Esophagus muscularis mucosa (tissue), 4 donors: ENCODE measurements around the gene C1QC. TPM values are rescaled to one million over a fixed set of nuclear protein-coding genes. Genes with fewer than 3 reads are reported as not detected.
A peak's percentile ranks its signal among the peaks of the same experiment; 100 is the strongest.

Experiments
- DNase-seq: peaks from one replicate; pipeline ENCODE4 v3.0.0-alpha.2; 2017; ENCODE audit errors: extremely low spot score
- H3K27ac ChIP-seq, 4 donors: fragments of 200-600 bp; sonication (generic); replicated peaks in 1 of 4; 1 replicate in 3 of 4; 2 replicates in 1 of 4; pipeline ENCODE4 v1.5.1; 2016 to 2019; ENCODE audit warnings: mild to moderate bottlenecking in 1 of 4
- H3K27me3 ChIP-seq, 4 donors: fragments of 200-600 bp; sonication (generic); one replicate each; pipeline versions ENCODE4 v1.5.1 to v1.6.0; 2016 to 2019
- H3K36me3 ChIP-seq, 4 donors: fragments of 200-600 bp; sonication (generic); one replicate each; pipeline ENCODE4 v1.5.1; 2016 to 2019
- H3K4me1 ChIP-seq, 4 donors: fragments of 200-600 bp; sonication (generic); one replicate each; pipeline ENCODE4 v1.5.1; 2016 to 2019
- H3K4me3 ChIP-seq, 4 donors: fragments of 200-600 bp; sonication (generic); 1 replicate in 2 of 4; 2 replicates in 2 of 4; pipeline ENCODE4 v1.5.1; 2016 to 2019; ENCODE audit warnings: mild to moderate bottlenecking in 4 of 4, moderate library complexity in 1 of 4
- H3K9me3 ChIP-seq, 4 donors: fragments of 200-600 bp; sonication (generic); 1 replicate in 3 of 4; 2 replicates in 1 of 4; pipeline ENCODE4 v1.5.1; 2016 to 2019
- EP300 ChIP-seq: sonication (generic); formaldehyde crosslinking; IDR thresholded peaks from one replicate; pipeline ENCODE4 v1.6.1; 2017; ENCODE audit warnings: antibody characterized with exemption
- POLR2A ChIP-seq: fragments of 450-650 bp; IDR thresholded peaks from one replicate; pipeline ENCODE4 v1.6.1; 2017; ENCODE audit warnings: antibody characterized with exemption, moderate library complexity, mild to moderate bottlenecking, low read depth
- POLR2AphosphoS5 ChIP-seq, 2 donors: sonication (generic); formaldehyde crosslinking; IDR thresholded peaks; one replicate each; pipeline ENCODE4 v1.6.1; 2017; ENCODE audit warnings: antibody characterized with exemption in 2 of 2
- WGBS: methylation state at CpG from one replicate; pipeline ENCODE4 v1.1.5; 2018; 5-methylcytosine and 5-hydroxymethylcytosine counted together
- intact Hi-C: fragments of 100-400 bp; cut with DNase I; formaldehyde crosslinking; loops from one replicate; pipeline ENCODE4 v1.15.1; 2023
- total RNA-seq, 4 donors: library from RNA; depleted of rRNA; stranded (reverse); fragments of >200 nt; gene quantifications; one replicate each; pipeline versions ENCODE4 v1.1.0 to v1.2.1, GENCODE V29; 2016
- TF ChIP-seq, protein P1 (sequence below), 3 experiments: fragments of 200-600 bp in 2 of 3; fragments of 450-650 bp in 1 of 3; sonication (generic) in 2 of 3; IDR thresholded peaks; one replicate each; pipeline ENCODE4 v1.5.1; 2017 to 2019; ENCODE audit warnings: antibody characterized with exemption in 3 of 3, mild to moderate bottlenecking in 2 of 3, moderate library complexity in 1 of 3

C1QC gene
- total RNA-seq, 4 donors from 2014 or later: 171 to 311 (median 181) TPM

- intact Hi-C loops: no loop called here
- Histone ChIP-seq H3K9me3 (no peaks in the 10 kb centered on the region), H3K36me3 (no peaks in the 10 kb centered on the region), H3K27ac (peak overlapping the region in 1 of 4 donors; percentile 34), H3K4me3 (peak overlapping the region; percentile 31 to 40 (median 32)), H3K27me3 (peaks cover 0 to 73% (median 0%) of the 10 kb centered on the region in 4 donors), H3K4me1 (peaks cover 0 to 11% (median 7%) of the 10 kb centered on the region in 4 donors)
- WGBS: 17% methylated on average over 1 of the region's 3 CpGs
- no peak for DNase-seq
- no peak for TF ChIP-seq EP300
- TF ChIP-seq POLR2A: no peak
- no peak for TF ChIP-seq POLR2AphosphoS5 (IDR thresholded peaks at IDR 0.05)
- TF ChIP-seq, protein P1, sequence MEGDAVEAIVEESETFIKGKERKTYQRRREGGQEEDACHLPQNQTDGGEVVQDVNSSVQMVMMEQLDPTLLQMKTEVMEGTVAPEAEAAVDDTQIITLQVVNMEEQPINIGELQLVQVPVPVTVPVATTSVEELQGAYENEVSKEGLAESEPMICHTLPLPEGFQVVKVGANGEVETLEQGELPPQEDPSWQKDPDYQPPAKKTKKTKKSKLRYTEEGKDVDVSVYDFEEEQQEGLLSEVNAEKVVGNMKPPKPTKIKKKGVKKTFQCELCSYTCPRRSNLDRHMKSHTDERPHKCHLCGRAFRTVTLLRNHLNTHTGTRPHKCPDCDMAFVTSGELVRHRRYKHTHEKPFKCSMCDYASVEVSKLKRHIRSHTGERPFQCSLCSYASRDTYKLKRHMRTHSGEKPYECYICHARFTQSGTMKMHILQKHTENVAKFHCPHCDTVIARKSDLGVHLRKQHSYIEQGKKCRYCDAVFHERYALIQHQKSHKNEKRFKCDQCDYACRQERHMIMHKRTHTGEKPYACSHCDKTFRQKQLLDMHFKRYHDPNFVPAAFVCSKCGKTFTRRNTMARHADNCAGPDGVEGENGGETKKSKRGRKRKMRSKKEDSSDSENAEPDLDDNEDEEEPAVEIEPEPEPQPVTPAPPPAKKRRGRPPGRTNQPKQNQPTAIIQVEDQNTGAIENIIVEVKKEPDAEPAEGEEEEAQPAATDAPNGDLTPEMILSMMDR (IDR thresholded peaks at IDR 0.05): no peak
Observed at GRCh38 chr1:22637907-22638445, 5.5 kb upstream of the C1QC start.

DNA sequence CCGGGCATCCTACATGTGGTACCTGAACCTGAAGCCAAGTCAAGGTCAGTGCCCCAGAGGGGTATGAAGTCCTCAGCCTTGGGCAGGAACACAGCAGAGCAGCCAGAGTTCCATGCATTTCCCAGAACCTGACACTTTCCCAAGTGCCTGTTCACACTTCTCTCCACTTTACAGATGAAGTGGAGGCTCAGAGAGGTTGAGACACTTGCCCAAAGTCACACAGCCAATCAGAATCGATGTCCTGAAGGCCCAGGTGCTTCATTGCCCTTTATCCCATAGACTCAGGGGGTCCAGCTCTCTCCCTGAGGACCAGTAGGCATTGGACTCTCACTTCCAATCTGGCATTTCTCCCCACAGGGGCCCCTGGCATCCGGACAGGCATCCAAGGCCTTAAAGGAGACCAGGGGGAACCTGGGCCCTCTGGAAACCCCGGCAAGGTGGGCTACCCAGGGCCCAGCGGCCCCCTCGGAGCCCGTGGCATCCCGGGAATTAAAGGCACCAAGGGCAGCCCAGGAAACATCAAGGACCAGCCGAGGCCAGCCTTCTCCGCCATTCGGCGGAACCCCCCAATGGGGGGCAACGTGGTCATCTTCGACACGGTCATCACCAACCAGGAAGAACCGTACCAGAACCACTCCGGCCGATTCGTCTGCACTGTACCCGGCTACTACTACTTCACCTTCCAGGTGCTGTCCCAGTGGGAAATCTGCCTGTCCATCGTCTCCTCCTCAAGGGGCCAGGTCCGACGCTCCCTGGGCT, 4.8 kb upstream of the C1QC start:
- Histone ChIP-seq H3K27ac (no peak overlapping the region), H3K4me3 (peak overlapping the region; percentile 31 to 40 (median 32)), H3K27me3 (peaks cover 0 to 66% (median 0%) of the 10 kb centered on the region in 4 donors), H3K36me3 (no peaks in the 10 kb centered on the region), H3K9me3 (no peaks in the 10 kb centered on the region), H3K4me1 (peaks cover 0 to 11% (median 7%) of the 10 kb centered on the region in 4 donors)
- 79% methylated on average over 12 of the region's 23 CpGs for WGBS
- intact Hi-C loops: no loop called here
- TF ChIP-seq POLR2AphosphoS5 (IDR thresholded peaks at IDR 0.05) (no peak), POLR2A (no peak), EP300 (no peak)
- TF ChIP-seq, protein P1 (IDR thresholded peaks at IDR 0.05): no peak
- DNase-seq: no peak

- 42% methylated on average over 8 of the region's 8 CpGs for WGBS
- Histone ChIP-seq H3K4me1 (peaks cover 0 to 11% (median 7%) of the 10 kb centered on the region in 4 donors), H3K27me3 (peaks cover 0 to 60% (median 0%) of the 10 kb centered on the region in 4 donors), H3K4me3 (peak overlapping the region in 3 of 4 donors; percentile 18 to 40 (median 34)), H3K27ac (no peak overlapping the region), H3K36me3 (no peaks in the 10 kb centered on the region), H3K9me3 (no peaks in the 10 kb centered on the region)
- intact Hi-C loops: no loop called here
- TF ChIP-seq POLR2A: no peak
- TF ChIP-seq, protein P1 (IDR thresholded peaks at IDR 0.05): no peak
- no peak for TF ChIP-seq EP300
- TF ChIP-seq POLR2AphosphoS5 (IDR thresholded peaks at IDR 0.05): no peak
- no peak for DNase-seq
Observed at GRCh38 chr1:22639286-22639685, 4.1 kb upstream of the C1QC start.

DNA sequence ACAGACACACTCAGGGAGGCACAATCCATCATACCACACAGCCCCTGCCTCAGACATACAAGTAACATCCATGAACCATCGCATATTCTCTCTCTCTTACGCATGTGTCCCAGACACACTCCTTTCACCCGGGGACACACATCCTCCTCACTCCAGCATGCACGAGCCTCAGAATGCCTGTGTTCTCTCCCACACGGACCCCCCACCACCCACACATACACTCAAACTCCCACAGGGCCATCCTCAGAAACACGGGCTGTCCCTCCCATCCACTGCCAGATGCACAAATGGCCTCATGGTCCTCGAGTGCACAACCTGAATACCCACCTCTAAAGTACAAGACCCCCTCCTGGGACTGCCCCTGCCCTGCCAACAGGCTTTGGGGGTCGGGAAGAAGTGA, 2.2 kb upstream of the C1QC start:
- no peak for TF ChIP-seq POLR2A
- TF ChIP-seq, protein P1 (IDR thresholded peaks at IDR 0.05): no peak
- H3K27ac ChIP-seq: no peak overlapping the region
- H3K36me3 ChIP-seq: no peaks in the 10 kb centered on the region
- H3K27me3 ChIP-seq: peaks cover 0 to 48% (median 0%) of the 10 kb centered on the region in 4 donors
- intact Hi-C loops: loop anchor here (10.0 kb wide), 1 partner anchor 536 kb away; no protein-coding TSS in a partner anchor
- H3K9me3 ChIP-seq: no peaks in the 10 kb centered on the region
- no peak overlapping the region for H3K4me3 ChIP-seq
- DNase-seq: no peak
- peaks cover 0 to 11% (median 7%) of the 10 kb centered on the region in 4 donors for H3K4me1 ChIP-seq
- 67% methylated on average over 8 of the region's 8 CpGs for WGBS
